Measurements from ENCODE around the gene C18orf54.

GRCh38 chr18:54405290-54405689 lies 47.6 kb downstream of the C18orf54 start:
- TF ChIP-seq CTCF (conservative IDR thresholded peaks at IDR 0.05; ENCODE audit: low read depth, low read length): no peak
- TF ChIP-seq RAD21 (IDR thresholded peaks at IDR 0.05; ENCODE audit: low read length): no peak
- no peak for TF ChIP-seq CEBPB (IDR thresholded peaks at IDR 0.05; ENCODE audit: low read depth, low read length)
- no peak for TF ChIP-seq CHD1 (IDR thresholded peaks at IDR 0.05; ENCODE audit: low read depth, low read length)
- TF ChIP-seq POLR2A (IDR thresholded peaks at IDR 0.05; ENCODE audit: low read depth, low read length): no peak
- TF ChIP-seq USF2 (IDR thresholded peaks at IDR 0.05; ENCODE audit: low read depth, low read length): no peak
- TF ChIP-seq SMC3 (IDR thresholded peaks at IDR 0.05; ENCODE audit: low read depth, low read length): no peak
- no peak for TF ChIP-seq ELK1 (IDR thresholded peaks at IDR 0.05; ENCODE audit: borderline replicate concordance, low read depth, low read length)
- TF ChIP-seq RCOR1 (IDR thresholded peaks at IDR 0.05; ENCODE audit: insufficient replicate concordance, low read length): no peak
- TF ChIP-seq RFX5 (IDR thresholded peaks at IDR 0.05; ENCODE audit: low read depth, low read length): no peak
- no peak for TF ChIP-seq FOS (IDR thresholded peaks at IDR 0.05; ENCODE audit: low read depth, low read length)
- TF ChIP-seq MAFK (IDR thresholded peaks at IDR 0.05; ENCODE audit: low read depth, low read length): no peak
- TF ChIP-seq BHLHE40 (IDR thresholded peaks at IDR 0.05; ENCODE audit: low read depth, low read length): no peak
